Fibroblast of lung (primary cell): ENCODE results near the gene PNPT1.

ENCODE experiments used
- CTCF ChIP-seq, 2 donors: IDR thresholded peaks in 1 of 2; conservative IDR thresholded peaks in 1 of 2; 1 replicate in 1 of 2; 2 replicates in 1 of 2; pipeline ENCODE4 v1.5.1; 2011 to 2012; ENCODE audit warnings: low read length in 2 of 2, control low read depth in 1 of 2, inconsistent platforms in 1 of 2, low read depth in 1 of 2, mild to moderate bottlenecking in 1 of 2
- EZH2 ChIP-seq: IDR thresholded peaks from 2 replicates; pipeline ENCODE4 v1.5.1; 2012; ENCODE audit warnings: low read length, control low read depth, mild to moderate bottlenecking; ENCODE audit errors: missing control alignments

DNA sequence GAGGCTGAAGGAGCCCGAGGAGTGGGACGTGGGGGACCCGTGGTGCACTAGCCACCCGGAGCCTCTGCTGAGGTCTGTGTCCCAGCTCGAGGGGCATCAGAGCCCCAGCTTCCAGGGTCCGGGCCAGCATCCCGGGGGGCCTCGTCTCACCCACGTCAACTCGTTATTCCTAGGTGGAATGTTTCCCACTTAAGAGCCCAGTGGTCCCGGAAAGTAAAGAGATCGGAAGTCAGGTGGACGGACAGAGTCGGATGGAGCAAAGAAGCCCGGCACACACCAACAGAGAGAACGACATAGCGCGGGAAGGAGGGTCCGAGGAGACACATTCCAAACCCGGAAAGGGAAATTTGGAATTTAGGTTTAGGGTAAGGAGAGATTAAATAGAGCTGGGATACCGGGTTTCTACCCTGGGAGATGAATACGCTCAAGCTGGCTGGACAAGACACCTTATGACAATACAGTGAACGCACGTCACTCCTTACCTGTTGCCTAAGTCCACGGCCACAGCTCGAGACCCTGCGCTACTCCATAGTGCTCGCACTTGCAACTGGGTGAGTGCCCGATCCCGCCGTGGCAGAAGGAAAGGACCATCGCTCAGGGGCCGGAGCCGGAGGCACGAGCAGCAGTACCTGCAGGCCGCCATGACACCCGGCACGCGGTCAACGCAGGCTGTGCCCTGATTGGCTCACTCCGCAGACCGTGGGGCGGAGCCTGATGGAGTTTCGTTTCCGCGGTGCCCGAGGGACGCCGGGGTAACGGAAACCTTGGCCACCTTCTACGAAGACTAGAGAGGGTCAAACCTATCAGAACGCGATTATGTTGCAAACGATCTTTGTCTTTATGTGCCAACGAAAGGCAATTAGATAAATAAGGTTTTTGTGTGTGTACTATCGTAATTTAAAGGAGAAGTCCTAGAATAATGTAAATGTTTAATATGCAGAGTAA is at the start of gene PNPT1:
- no peak for TF ChIP-seq CTCF (conservative IDR thresholded peaks at IDR 0.05 in 1 of 2, IDR thresholded peaks at IDR 0.05 in 1 of 2; ENCODE audit: low read depth in 1 of 2, low read length in 2 of 2)
- no peak for TF ChIP-seq EZH2
